HCT116 (cell line): Measurements from ENCODE around the gene TOR2A. TPM values are rescaled to one million over a fixed set of nuclear protein-coding genes. Genes with fewer than 3 reads are reported as not detected.

Source experiments
- ATAC-seq: fragments of 200-7000 bp; cut with Tn5 transposase; 2 replicates; pipeline ENCODE4 v1.9.1; 2020; ENCODE audit warnings: mild to moderate bottlenecking, moderate library complexity
- BruUV-seq: library from RNA; stranded (reverse); fragments of 400-500 nt; replicated peaks from 2 replicates; lab custom pipeline; 2021; lab: Mats Ljungman, UMichigan
- CTCF ChIA-PET: fragments of 300-600 bp; sonication (Branson Sonifier 250); formaldehyde crosslinking; loops from one replicate; lab custom pipeline; 2021; ENCODE audit warnings: antibody characterized with exemption; lab: Charles Lee
- POLR2A ChIA-PET: fragments of 300-600, 350-600 bp; sonication (Branson Sonifier 250); formaldehyde crosslinking; loops from one replicate; lab custom pipeline; 2021; ENCODE audit warnings: antibody characterized with exemption; lab: Charles Lee
- RAD21 ChIA-PET, 2 experiments: fragments of 300-600 bp; sonication (Branson Sonifier 250); formaldehyde crosslinking; loops; one replicate each; lab custom pipeline; 2023; ENCODE audit warnings: low total read pairs in 2 of 2; ENCODE audit not compliant: uncharacterized antibody in 2 of 2, unreplicated experiment in 2 of 2, low non-redundant PET in 1 of 2; lab: Charles Lee
- DNase-seq: peaks from one replicate; pipeline ENCODE4 v3.0.0-alpha.2; 2010; ENCODE audit warnings: low read depth, low spot score
- H2AFZ ChIP-seq: fragments of 200-600 bp; shearing (Covaris generic), sonication (generic); 2 replicates; pipeline ENCODE4 v1.6.1; 2017; ENCODE audit warnings: low read depth, mixed run types, mixed read lengths, antibody characterized with exemption, low read length; ENCODE audit not compliant: poor library complexity, severe bottlenecking
- H3K27ac ChIP-seq: 2 replicates; pipeline ENCODE4 v1.5.1; 2012; ENCODE audit warnings: low read depth, low read length
- H3K27me3 ChIP-seq: fragments of 200-600 bp; sonication (generic); 2 replicates; pipeline ENCODE4 v1.6.1; 2016; ENCODE audit warnings: mixed run types, low read length, mixed read lengths; ENCODE audit not compliant: insufficient read depth
- H3K36me3 ChIP-seq, 2 experiments: fragments of 200-500 bp in 1 of 2; fragments of 200-600 bp in 1 of 2; sonication (Bioruptor generic) in 1 of 2; sonication (generic) in 1 of 2; 2 replicates each; pipeline versions ENCODE4 v1.5.1 to v1.6.1; 2014 to 2016; ENCODE audit warnings: low read length in 2 of 2, inconsistent platforms in 1 of 2, mixed read lengths in 1 of 2, mixed run types in 1 of 2; ENCODE audit not compliant: insufficient read depth in 2 of 2, control insufficient read depth in 1 of 2
- H3K4me1 ChIP-seq, 2 experiments: fragments of 200-600 bp in 1 of 2; sonication (generic) in 1 of 2; 2 replicates each; pipeline versions ENCODE4 v1.5.1 to v1.6.1; 2012 to 2017; ENCODE audit warnings: low read length in 2 of 2, inconsistent platforms in 1 of 2, mild to moderate bottlenecking in 1 of 2, mixed read lengths in 1 of 2, mixed run types in 1 of 2, moderate library complexity in 1 of 2; ENCODE audit not compliant: insufficient read depth in 2 of 2, control insufficient read depth in 1 of 2
- H3K4me2 ChIP-seq: fragments of 200-600 bp; sonication (generic); 2 replicates; pipeline ENCODE4 v1.6.1; 2017; ENCODE audit warnings: mixed run types, low read length, mixed read lengths
- H3K4me3 ChIP-seq, 2 experiments: fragments of 200-600 bp in 1 of 2; sonication (generic) in 1 of 2; replicated peaks in 1 of 2; 2 replicates each; pipeline ENCODE4 v1.5.1; 2011 to 2016; ENCODE audit warnings: low read length in 2 of 2, control low read depth in 1 of 2, low read depth in 1 of 2, mild to moderate bottlenecking in 1 of 2, mixed read lengths in 1 of 2, mixed run types in 1 of 2
- H3K79me2 ChIP-seq: fragments of 200-600 bp; sonication (generic); 2 replicates; pipeline ENCODE4 v1.6.1; 2017; ENCODE audit warnings: mild to moderate bottlenecking, mixed run types, low read length, moderate library complexity, mixed read lengths; ENCODE audit not compliant: insufficient read depth
- H3K9ac ChIP-seq: fragments of 200-600 bp; sonication (generic); 2 replicates; pipeline ENCODE4 v1.6.1; 2016; ENCODE audit warnings: low read length, mixed read lengths
- H3K9me2 ChIP-seq: fragments of 200-600 bp; sonication (generic), shearing (Covaris generic); 2 replicates; pipeline ENCODE4 v1.6.1; 2017; ENCODE audit warnings: mixed run types, mild to moderate bottlenecking, moderate library complexity; ENCODE audit not compliant: insufficient read depth
- H3K9me3 ChIP-seq, 2 experiments: fragments of 200-500 bp in 1 of 2; fragments of 200-600 bp in 1 of 2; sonication (Bioruptor generic) in 1 of 2; sonication (generic) in 1 of 2; 2 replicates each; pipeline ENCODE4 v1.6.1; 2014 to 2017; ENCODE audit warnings: low read length in 2 of 2, mixed read lengths in 2 of 2, inconsistent platforms in 1 of 2, low read depth in 1 of 2, mild to moderate bottlenecking in 1 of 2, mixed run types in 1 of 2, moderate library complexity in 1 of 2; ENCODE audit not compliant: control insufficient read depth in 1 of 2, insufficient read depth in 1 of 2
- H4K20me1 ChIP-seq: fragments of 200-600 bp; sonication (generic), shearing (Covaris generic); 2 replicates; pipeline ENCODE4 v1.6.1; 2017; ENCODE audit warnings: mixed run types, mild to moderate bottlenecking, moderate library complexity; ENCODE audit not compliant: insufficient read depth
- ATF3 ChIP-seq: IDR thresholded peaks from 2 replicates; pipeline ENCODE4 v1.6.1; 2012
- CBX3 ChIP-seq: IDR thresholded peaks from 2 replicates; pipeline ENCODE4 v1.6.1; 2012; ENCODE audit warnings: low read depth
- CEBPB ChIP-seq: IDR thresholded peaks from 2 replicates; pipeline ENCODE4 v1.6.1; 2012; ENCODE audit warnings: low read depth
- CTCF ChIP-seq, 3 experiments: fragments of 200-600 bp in 1 of 3; sonication (generic) in 1 of 3; IDR thresholded peaks in 2 of 3; conservative IDR thresholded peaks in 1 of 3; 2 replicates each; pipeline ENCODE4 v1.5.1; 2012 to 2017; ENCODE audit warnings: low read depth in 2 of 3, low read length in 2 of 3, antibody characterized with exemption in 1 of 3, borderline replicate concordance in 1 of 3, control low read depth in 1 of 3, mild to moderate bottlenecking in 1 of 3, mixed read lengths in 1 of 3, mixed run types in 1 of 3, moderate library complexity in 1 of 3; ENCODE audit not compliant: insufficient read depth in 1 of 3
- EGR1 ChIP-seq: IDR thresholded peaks from 2 replicates; pipeline ENCODE4 v1.6.1; 2012; ENCODE audit warnings: low read depth
- MAX ChIP-seq: IDR thresholded peaks from 2 replicates; pipeline ENCODE4 v1.6.1; 2012
- RAD21 ChIP-seq: IDR thresholded peaks from 2 replicates; pipeline ENCODE4 v1.6.1; 2012; ENCODE audit warnings: low read depth, mild to moderate bottlenecking
- REST ChIP-seq: IDR thresholded peaks from 2 replicates; pipeline ENCODE4 v1.6.1; 2012; ENCODE audit warnings: low read depth
- SIN3A ChIP-seq: IDR thresholded peaks from 2 replicates; pipeline ENCODE4 v1.6.1; 2012; ENCODE audit warnings: low read depth
- SP1 ChIP-seq: IDR thresholded peaks from 2 replicates; pipeline ENCODE4 v1.6.1; 2012; ENCODE audit warnings: low read depth
- TCF7L2 ChIP-seq: IDR thresholded peaks from 2 replicates; pipeline ENCODE4 v1.7.0; 2011; ENCODE audit warnings: borderline replicate concordance, inconsistent platforms; ENCODE audit not compliant: insufficient read depth, insufficient read length; ENCODE audit errors: extremely low read depth
- YY1 ChIP-seq: IDR thresholded peaks from 2 replicates; pipeline ENCODE4 v1.6.1; 2011; ENCODE audit warnings: low read length, low read depth, moderate library complexity, mild to moderate bottlenecking; ENCODE audit not compliant: insufficient replicate concordance; ENCODE audit errors: extremely low read depth
- ZBTB33 ChIP-seq: IDR thresholded peaks from 2 replicates; pipeline ENCODE4 v1.6.1; 2011; ENCODE audit warnings: mild to moderate bottlenecking, low read length, moderate library complexity; ENCODE audit not compliant: insufficient replicate concordance; ENCODE audit errors: extremely low read depth
- ZFX ChIP-seq: fragments of 450-650 bp; IDR thresholded peaks from 2 replicates; pipeline ENCODE4 v1.6.1; 2017
- ZNF274 ChIP-seq: fragments of 200-500 bp; sonication (Bioruptor generic); IDR thresholded peaks from 2 replicates; pipeline ENCODE4 v1.6.1; 2014; ENCODE audit warnings: mild to moderate bottlenecking, low read depth, low read length, inconsistent platforms
- intact Hi-C: fragments of 100-400 bp; cut with micrococcal nuclease; formaldehyde crosslinking; loops from 2 replicates; pipeline ENCODE4 v1.10.0; 2022
- total RNA-seq: library from RNA; stranded (reverse); gene quantifications from one replicate; pipeline ENCODE4 v1.2.1, GENCODE V29; 2021; ENCODE audit not compliant: unreplicated experiment

The TOR2A gene
- total RNA-seq, 1 experiment from 2014 or later: 12.0 TPM

GRCh38 chr9:127703289-127703946, 31.7 kb downstream of the TOR2A start:
- intact Hi-C loops: no loop called here
- RAD21 ChIA-PET: no interaction called here
- DNase-seq: no peak
- no peak for TF ChIP-seq EGR1
- no peak for TF ChIP-seq SP1
- TF ChIP-seq MAX: no peak
- no peak for TF ChIP-seq ZNF274
- TF ChIP-seq CBX3: no peak
- no peak for TF ChIP-seq ZFX
- TF ChIP-seq REST: no peak
- TF ChIP-seq CEBPB: no peak
- TF ChIP-seq CTCF (IDR thresholded peaks at IDR 0.05 in 2 of 3, conservative IDR thresholded peaks at IDR 0.05 in 1 of 3; ENCODE audit: borderline replicate concordance in 1 of 3, insufficient read depth in 1 of 3, low read depth in 2 of 3, low read length in 2 of 3): no peak
- TF ChIP-seq TCF7L2: no peak
- TF ChIP-seq YY1: no peak
- no peak for TF ChIP-seq RAD21
- no peak for TF ChIP-seq ATF3
- TF ChIP-seq SIN3A: no peak
- TF ChIP-seq ZBTB33: no peak
- TF ChIP-seq, all 23 proteins: peak for 0
- Histone ChIP-seq H4K20me1 (no peaks in the 10 kb centered on the region), H3K9ac (no peak overlapping the region), H3K36me3 (no peaks in the 10 kb centered on the region), H3K4me2 (no peak overlapping the region), H3K27ac (no peak overlapping the region), H3K9me3 (no peaks in the 10 kb centered on the region), H3K9me2 (no peaks in the 10 kb centered on the region), H3K4me3 (no peak overlapping the region), H2AFZ (no peak overlapping the region), H3K4me1 (peaks cover 26 to 51% of the 10 kb centered on the region in 2 experiments), H3K27me3 (no peaks in the 10 kb centered on the region), H3K79me2 (no peaks in the 10 kb centered on the region)
- ATAC-seq: no peak
- no TSS peak for BruUV-seq
- POLR2A ChIA-PET: no interaction called here
- CTCF ChIA-PET: interaction anchor here (0.5 kb wide), 1 partner anchor 240 kb away, joined by 3 read pairs; no protein-coding TSS in a partner anchor
